Karpas-422 (cell line): Measurements from ENCODE around the gene STXBP6. TPM values are rescaled to one million over a fixed set of nuclear protein-coding genes. Genes with fewer than 3 reads are reported as not detected.

ENCODE experiments used
- DNase-seq: peaks from one replicate; pipeline ENCODE4 v3.0.0-alpha.2; 2015
- H2AFZ ChIP-seq: fragments of 200-600 bp; sonication (generic); 2 replicates; pipeline ENCODE4 v1.6.1; 2014; ENCODE audit warnings: antibody characterized with exemption, low read length, mixed read lengths
- H3K27ac ChIP-seq: fragments of 200-600 bp; sonication (generic); 2 replicates; pipeline ENCODE4 v1.5.1; 2014; ENCODE audit warnings: mild to moderate bottlenecking, low read length, moderate library complexity
- H3K27me3 ChIP-seq: fragments of 200-600 bp; sonication (generic); 2 replicates; pipeline ENCODE4 v1.6.1; 2014; ENCODE audit warnings: low read length, mixed read lengths
- H3K36me3 ChIP-seq: fragments of 200-600 bp; sonication (generic); 2 replicates; pipeline ENCODE4 v1.6.1; 2014; ENCODE audit warnings: low read length, mixed read lengths; ENCODE audit not compliant: insufficient read depth
- H3K4me1 ChIP-seq: fragments of 200-600 bp; sonication (generic); 2 replicates; pipeline ENCODE4 v1.6.1; 2014; ENCODE audit warnings: mild to moderate bottlenecking, low read length, mixed read lengths
- H3K4me2 ChIP-seq: fragments of 200-600 bp; sonication (generic); 2 replicates; pipeline ENCODE4 v1.6.1; 2014; ENCODE audit warnings: low read length, low read depth, mild to moderate bottlenecking; ENCODE audit not compliant: poor library complexity, severe bottlenecking
- H3K4me3 ChIP-seq: fragments of 200-600 bp; sonication (generic); 2 replicates; pipeline ENCODE4 v1.5.1; 2014; ENCODE audit warnings: mild to moderate bottlenecking, antibody characterized with exemption, low read length, mixed read lengths
- H3K79me2 ChIP-seq: fragments of 200-600 bp; sonication (generic); 2 replicates; pipeline ENCODE4 v1.6.1; 2014; ENCODE audit warnings: mild to moderate bottlenecking, low read length, mixed read lengths
- H3K9ac ChIP-seq: fragments of 200-600 bp; sonication (generic); 2 replicates; pipeline ENCODE4 v1.6.0; 2014; ENCODE audit warnings: low read length
- H3K9me2 ChIP-seq: fragments of 200-600 bp; sonication (generic), shearing (Covaris generic); replicated peaks from 2 replicates; pipeline ENCODE4 v1.6.0; 2014; ENCODE audit warnings: mild to moderate bottlenecking, low read length, moderate library complexity; ENCODE audit not compliant: insufficient read depth
- H3K9me3 ChIP-seq: fragments of 300-700, 200-600 bp; sonication (generic); 2 replicates; pipeline ENCODE4 v1.6.1; 2014; ENCODE audit warnings: low read length, mixed read lengths
- H4K20me1 ChIP-seq: fragments of 200-600 bp; sonication (generic); 2 replicates; pipeline ENCODE4 v1.6.1; 2014; ENCODE audit warnings: mild to moderate bottlenecking, antibody characterized with exemption, low read length, low read depth; ENCODE audit not compliant: insufficient read depth
- total RNA-seq: library from RNA; depleted of rRNA; stranded (reverse); fragments of >200 nt; shearing (Covaris generic); gene quantifications from 2 replicates; pipeline ENCODE4 v1.2.3, GENCODE V29; 2014; ENCODE audit warnings: low replicate concordance

The STXBP6 gene
- total RNA-seq, 1 experiment from 2014 or later, result 1.3 TPM

GRCh38 chr14:24948261-24948847 lies 101.6 kb downstream of the STXBP6 start:
- Histone ChIP-seq H4K20me1 (no peaks in the 10 kb centered on the region), H2AFZ (no peak overlapping the region), H3K36me3 (no peaks in the 10 kb centered on the region), H3K4me3 (no peak overlapping the region), H3K9me3 (peaks cover 21% of the 10 kb centered on the region), H3K4me2 (no peak overlapping the region), H3K27me3 (no peaks in the 10 kb centered on the region), H3K4me1 (no peaks in the 10 kb centered on the region), H3K79me2 (no peaks in the 10 kb centered on the region), H3K9ac (no peak overlapping the region), H3K27ac (no peak overlapping the region), H3K9me2 (no peaks in the 10 kb centered on the region)
- DNase-seq, result no peak

GRCh38 chr14:24947131-24947530 lies 102.8 kb downstream of the STXBP6 start:
- no peaks in the 10 kb centered on the region for H3K9me2 ChIP-seq
- H3K27me3 ChIP-seq, result no peaks in the 10 kb centered on the region
- no peaks in the 10 kb centered on the region for H4K20me1 ChIP-seq
- H3K9ac ChIP-seq, result no peak overlapping the region
- H3K27ac ChIP-seq, result no peak overlapping the region
- no peak overlapping the region for H3K4me3 ChIP-seq
- H3K4me2 ChIP-seq, result no peak overlapping the region
- no peaks in the 10 kb centered on the region for H3K79me2 ChIP-seq
- no peak overlapping the region for H2AFZ ChIP-seq
- no peak for DNase-seq
- H3K9me3 ChIP-seq, result peaks cover 14% of the 10 kb centered on the region
- H3K4me1 ChIP-seq, result no peaks in the 10 kb centered on the region
- H3K36me3 ChIP-seq, result no peaks in the 10 kb centered on the region

GRCh38 chr14:24944800-24945199 lies 105.1 kb downstream of the STXBP6 start:
- no peaks in the 10 kb centered on the region for H3K36me3 ChIP-seq
- H2AFZ ChIP-seq, result no peak overlapping the region
- H3K27ac ChIP-seq, result no peak overlapping the region
- H3K4me2 ChIP-seq, result no peak overlapping the region
- H3K9me2 ChIP-seq, result no peaks in the 10 kb centered on the region
- no peak overlapping the region for H3K9ac ChIP-seq
- no peak for DNase-seq
- no peak overlapping the region for H3K4me3 ChIP-seq
- no peaks in the 10 kb centered on the region for H3K4me1 ChIP-seq
- H3K9me3 ChIP-seq, result peaks cover 14% of the 10 kb centered on the region
- no peaks in the 10 kb centered on the region for H4K20me1 ChIP-seq
- H3K79me2 ChIP-seq, result no peaks in the 10 kb centered on the region
- H3K27me3 ChIP-seq, result no peaks in the 10 kb centered on the region

GRCh38 chr14:24943024-24943423 lies 106.9 kb downstream of the STXBP6 start:
- Histone ChIP-seq H3K36me3 (no peaks in the 10 kb centered on the region), H3K9ac (no peak overlapping the region), H2AFZ (no peak overlapping the region), H3K4me3 (no peak overlapping the region), H3K4me2 (no peak overlapping the region), H4K20me1 (no peaks in the 10 kb centered on the region), H3K27ac (no peak overlapping the region), H3K4me1 (no peaks in the 10 kb centered on the region), H3K9me2 (no peaks in the 10 kb centered on the region), H3K79me2 (no peaks in the 10 kb centered on the region), H3K9me3 (peaks cover 14% of the 10 kb centered on the region), H3K27me3 (no peaks in the 10 kb centered on the region)
- DNase-seq, result no peak

- Histone ChIP-seq H3K36me3 (no peaks in the 10 kb centered on the region), H3K4me1 (no peaks in the 10 kb centered on the region), H3K4me3 (no peak overlapping the region), H3K9me3 (peaks cover 8% of the 10 kb centered on the region), H3K27ac (no peak overlapping the region), H4K20me1 (no peaks in the 10 kb centered on the region), H3K4me2 (no peak overlapping the region), H3K9ac (no peak overlapping the region), H3K79me2 (no peaks in the 10 kb centered on the region), H2AFZ (no peak overlapping the region), H3K27me3 (no peaks in the 10 kb centered on the region), H3K9me2 (no peaks in the 10 kb centered on the region)
- DNase-seq, result no peak
Observed at GRCh38 chr14:24941719-24942118, 108.2 kb downstream of the STXBP6 start.

- Histone ChIP-seq H3K27me3 (no peaks in the 10 kb centered on the region), H3K9ac (no peak overlapping the region), H3K9me2 (no peaks in the 10 kb centered on the region), H3K36me3 (no peaks in the 10 kb centered on the region), H4K20me1 (no peaks in the 10 kb centered on the region), H2AFZ (no peak overlapping the region), H3K9me3 (peaks cover 8% of the 10 kb centered on the region), H3K4me3 (no peak overlapping the region), H3K4me1 (no peaks in the 10 kb centered on the region), H3K4me2 (no peak overlapping the region), H3K27ac (no peak overlapping the region), H3K79me2 (no peaks in the 10 kb centered on the region)
- no peak for DNase-seq
Observed at GRCh38 chr14:24940213-24940783, 109.6 kb downstream of the STXBP6 start.

- no peak overlapping the region for H3K4me2 ChIP-seq
- no peaks in the 10 kb centered on the region for H3K27me3 ChIP-seq
- H3K9me2 ChIP-seq, result no peaks in the 10 kb centered on the region
- H3K27ac ChIP-seq, result no peak overlapping the region
- no peak overlapping the region for H3K9ac ChIP-seq
- DNase-seq, result no peak
- no peaks in the 10 kb centered on the region for H3K9me3 ChIP-seq
- no peaks in the 10 kb centered on the region for H4K20me1 ChIP-seq
- no peaks in the 10 kb centered on the region for H3K4me1 ChIP-seq
- no peaks in the 10 kb centered on the region for H3K36me3 ChIP-seq
- H3K79me2 ChIP-seq, result no peaks in the 10 kb centered on the region
- no peak overlapping the region for H3K4me3 ChIP-seq
- no peak overlapping the region for H2AFZ ChIP-seq
Observed at GRCh38 chr14:24938593-24938992, 111.4 kb downstream of the STXBP6 start.

GRCh38 chr14:24937300-24937699 lies 112.6 kb downstream of the STXBP6 start:
- Histone ChIP-seq H3K79me2 (no peaks in the 10 kb centered on the region), H3K4me1 (no peaks in the 10 kb centered on the region), H4K20me1 (no peaks in the 10 kb centered on the region), H3K9ac (no peak overlapping the region), H3K9me2 (no peaks in the 10 kb centered on the region), H3K27ac (no peak overlapping the region), H3K4me2 (no peak overlapping the region), H2AFZ (no peak overlapping the region), H3K36me3 (no peaks in the 10 kb centered on the region), H3K9me3 (no peaks in the 10 kb centered on the region), H3K4me3 (no peak overlapping the region), H3K27me3 (no peaks in the 10 kb centered on the region)
- no peak for DNase-seq
